Mucosa of descending colon (tissue), 3 donors: Measurements from ENCODE around the gene CUEDC2. TPM values are rescaled to one million over a fixed set of nuclear protein-coding genes. Genes with fewer than 3 reads are reported as not detected.
"Not testable (repeated sequence)": the region's sequence is repeated elsewhere in the genome, so short reads cannot be mapped to it uniquely, and the experiment has no call there.

Experiments used
- ATAC-seq: fragments of 200-7000 bp; cut with Tn5 transposase; one replicate; pipeline ENCODE4 v1.9.1; 2020; ENCODE audit warnings: mild to moderate bottlenecking, moderate library complexity
- DNase-seq, 3 donors: peaks; one replicate each; pipeline ENCODE4 v3.0.0-alpha.2; 2020
- H3K36me3 ChIP-seq: fragments of 200-600 bp; one replicate; pipeline ENCODE4 v1.8.0; 2021; ENCODE audit warnings: low read depth, mild to moderate bottlenecking
- H3K4me1 ChIP-seq: fragments of 200-600 bp; one replicate; pipeline ENCODE4 v1.8.0; 2021; ENCODE audit warnings: low read depth, mild to moderate bottlenecking
- H3K4me3 ChIP-seq: fragments of 200-600 bp; one replicate; pipeline ENCODE4 v1.8.0; 2021; ENCODE audit warnings: mild to moderate bottlenecking
- H3K9me3 ChIP-seq: fragments of 200-600 bp; one replicate; pipeline ENCODE4 v1.8.0; 2021; ENCODE audit warnings: mild to moderate bottlenecking
- CTCF ChIP-seq: fragments of 200-600 bp; IDR thresholded peaks from one replicate; pipeline ENCODE4 v1.8.0; 2022; ENCODE audit warnings: antibody characterized with exemption, mild to moderate bottlenecking
- intact Hi-C, 2 donors: fragments of 100-400 bp; cut with DNase I in 1 of 2; cut with micrococcal nuclease in 1 of 2; formaldehyde crosslinking; loops; one replicate each; pipeline versions ENCODE4 v1.11.0 to v1.11.1; 2022; cut with DNase I, micrococcal nuclease
- total RNA-seq, 3 donors: library from RNA; stranded (reverse); fragmentation: NEBNext Ultra II Directional in 2 of 3; extraction: Animal tissue kit (Norgen Biotek cat#: 25700) in 2 of 3; gene quantifications; one replicate each; pipeline versions ENCODE4 v1.2.1 to v1.2.4, GENCODE V29; 2021 to 2023
- donor health status: DM: no; HTN: no; CAD: no; lungs with moderate emphysema.
- donor health status: DM: no; HTN: no; CAD: no.
- donor health status: DM: no; HTN: yes; CAD: no.

CUEDC2 gene
- total RNA-seq, 3 donors from 2014 or later, result 26.6 to 51.9 (median 29.2) TPM

DNA sequence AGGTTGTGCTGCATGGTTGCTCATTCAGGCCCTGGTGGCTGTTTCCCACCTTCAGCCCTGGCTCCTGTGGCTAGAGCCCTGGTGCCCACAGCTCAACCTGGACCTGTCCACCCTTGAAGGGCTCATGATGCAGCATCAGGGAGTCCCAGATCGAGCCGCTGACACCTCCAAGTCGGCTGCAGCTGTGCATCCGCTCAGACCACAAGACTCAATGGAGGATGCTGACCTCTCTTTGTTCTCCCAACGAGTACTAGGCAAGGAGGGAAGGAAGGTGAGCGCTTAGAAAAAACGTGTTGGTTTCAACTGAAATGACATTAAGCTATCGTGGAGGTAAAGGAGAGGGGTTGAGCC is 28.4 kb upstream of the CUEDC2 start:
- ATAC-seq (peak; percentile 42), DNase-seq (no peak)
- no peak overlapping the region for H3K4me3 ChIP-seq
- intact Hi-C loops, result no loop called here
- no peaks in the 10 kb centered on the region for H3K36me3 ChIP-seq
- H3K4me1 ChIP-seq, result peaks cover 20% of the 10 kb centered on the region
- H3K9me3 ChIP-seq, result no peaks in the 10 kb centered on the region
- TF ChIP-seq CTCF, result no peak

GRCh38 chr10:102458656-102459055 is 26.3 kb upstream of the CUEDC2 start:
- ATAC-seq (no peak), DNase-seq (no peak)
- intact Hi-C loops, result no loop called here
- Histone ChIP-seq H3K4me3 (no peak overlapping the region), H3K9me3 (no peaks in the 10 kb centered on the region), H3K36me3 (no peaks in the 10 kb centered on the region), H3K4me1 (peaks cover 16% of the 10 kb centered on the region)
- TF ChIP-seq CTCF, result no peak

DNA sequence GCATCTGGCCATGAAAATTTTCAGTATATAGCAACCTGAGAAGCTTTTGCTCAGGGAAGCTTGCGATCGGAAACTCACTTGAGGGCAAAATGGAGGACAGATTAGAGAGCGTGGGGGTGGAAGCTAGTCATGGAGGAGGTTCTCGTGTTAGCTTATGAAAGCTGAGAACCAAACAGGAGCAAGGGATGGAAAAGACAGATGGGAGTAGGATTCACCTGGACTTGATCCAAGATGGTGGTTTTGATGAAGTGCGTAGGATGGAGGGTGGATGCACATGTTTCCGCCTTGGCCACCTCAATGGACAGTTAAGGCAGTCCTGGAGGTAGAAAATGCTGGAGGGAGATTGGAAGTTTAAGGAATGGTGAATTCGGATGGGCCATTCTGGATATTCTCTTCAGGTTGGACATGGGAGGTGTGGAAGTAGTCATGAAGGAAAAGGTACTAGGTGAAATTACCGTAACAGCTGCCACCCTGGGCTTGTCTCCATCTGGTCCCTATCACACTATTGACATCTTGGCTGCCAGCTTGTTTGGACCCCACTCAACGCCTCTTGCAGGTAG is 25.3 kb upstream of the CUEDC2 start:
- peaks cover 12% of the 10 kb centered on the region for H3K4me1 ChIP-seq
- no peak for TF ChIP-seq CTCF
- intact Hi-C loops, result no loop called here

GRCh38 chr10:102455893-102456471 is 23.6 kb upstream of the CUEDC2 start:
- Histone ChIP-seq H3K9me3 (no peaks in the 10 kb centered on the region), H3K4me1 (peaks cover 8% of the 10 kb centered on the region), H3K4me3 (no peak overlapping the region), H3K36me3 (no peaks in the 10 kb centered on the region)
- DNase-seq, result no peak
- TF ChIP-seq CTCF, result no peak
- no peak for ATAC-seq
- intact Hi-C loops, result no loop called here

More for the DNA sequence above, 25.3 kb upstream of the CUEDC2 start:
- Histone ChIP-seq H3K9me3 (no peaks in the 10 kb centered on the region), H3K4me3 (no peak overlapping the region), H3K36me3 (no peaks in the 10 kb centered on the region)
- ATAC-seq (no peak), DNase-seq (no peak)

DNA sequence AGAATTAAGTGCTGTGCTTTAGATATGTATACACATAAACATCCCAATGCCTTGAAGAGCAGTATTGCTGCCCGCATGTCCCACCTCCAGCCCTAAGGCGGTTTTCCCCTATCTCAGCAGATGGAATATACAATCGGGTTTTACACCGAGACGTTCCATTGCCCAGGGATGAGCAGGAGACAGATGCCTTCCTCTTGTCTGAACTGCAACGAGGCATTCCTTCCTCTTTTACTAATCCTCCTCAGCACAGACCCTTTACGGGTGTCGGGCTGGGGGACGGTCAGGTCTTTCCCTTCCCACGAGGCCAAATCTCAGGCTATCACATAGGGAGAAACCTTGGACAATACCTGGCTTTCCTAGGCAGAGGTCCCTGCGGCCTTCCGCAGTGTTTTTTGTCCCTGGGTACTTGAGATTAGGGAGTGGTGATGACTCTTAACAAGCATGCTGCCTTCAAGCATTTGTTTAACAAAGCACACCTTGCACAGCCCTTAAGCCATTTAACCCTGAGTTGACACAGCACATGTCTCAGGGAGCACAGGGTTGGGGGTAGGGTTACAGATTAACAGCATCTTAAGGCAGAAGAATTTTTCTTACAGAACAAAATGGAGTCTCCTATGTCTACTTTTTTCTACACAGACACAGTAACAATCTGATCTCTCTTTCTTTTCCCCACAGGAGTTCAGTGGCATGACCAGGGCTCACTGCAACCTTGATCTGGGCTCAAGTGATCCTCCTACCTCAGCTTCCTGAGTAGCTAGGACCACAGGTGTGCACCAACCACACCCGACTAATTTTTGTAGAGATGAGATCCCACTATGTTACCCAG is 22.5 kb upstream of the CUEDC2 start:
- H3K9me3 ChIP-seq, H3K4me3 ChIP-seq, intact Hi-C loops, H3K36me3 ChIP-seq, ATAC-seq, H3K4me1 ChIP-seq, DNase-seq: not testable (repeated sequence)

GRCh38 chr10:102453502-102453901 is 21.1 kb upstream of the CUEDC2 start:
- no peak for TF ChIP-seq CTCF
- intact Hi-C loops, result no loop called here
- DNase-seq (no peak), ATAC-seq (no peak)
- no peaks in the 10 kb centered on the region for H3K36me3 ChIP-seq
- no peaks in the 10 kb centered on the region for H3K9me3 ChIP-seq
- peaks cover 8% of the 10 kb centered on the region for H3K4me1 ChIP-seq
- no peak overlapping the region for H3K4me3 ChIP-seq
